GM18505 (cell line): ENCODE measurements around the gene ITM2C.
A peak's percentile ranks its signal among the peaks of the same experiment; 100 is the strongest.

ENCODE experiments used
- ATAC-seq: cut with Tn5 transposase; IDR thresholded peaks from one replicate; pipeline ENCODE4 v1.9.1; 2021; ENCODE audit not compliant: unreplicated experiment
- POLR2A ChIP-seq: IDR thresholded peaks from 4 replicates; pipeline ENCODE4 v1.6.1; 2011; ENCODE audit warnings: borderline replicate concordance; ENCODE audit not compliant: insufficient read depth, insufficient read length; ENCODE audit errors: extremely low read depth

The ITM2C gene

GRCh38 chr2:230881840-230882239 lies 17.1 kb downstream of the ITM2C start:
- ATAC-seq, result no peak
- TF ChIP-seq POLR2A, result no peak

- no peak for TF ChIP-seq POLR2A
- peak; percentile 46 for ATAC-seq
Observed at GRCh38 chr2:230885463-230886130, 20.9 kb downstream of the ITM2C start.

GRCh38 chr2:230886206-230886605 lies 21.5 kb downstream of the ITM2C start:
- TF ChIP-seq POLR2A, result no peak
- ATAC-seq, result no peak

- no peak for TF ChIP-seq POLR2A
- ATAC-seq, result no peak
Observed at GRCh38 chr2:230886671-230887071, 21.9 kb downstream of the ITM2C start.

- ATAC-seq, result no peak
Observed at GRCh38 chr2:230887342-230887741, 22.6 kb downstream of the ITM2C start.

GRCh38 chr2:230888824-230889400 lies 24.2 kb downstream of the ITM2C start:
- no peak for TF ChIP-seq POLR2A
- ATAC-seq, result no peak

More at GRCh38 chr2:230887342-230887741, 22.6 kb downstream of the ITM2C start:
- no peak for TF ChIP-seq POLR2A

- no peak for ATAC-seq
Observed at GRCh38 chr2:230889911-230890601, 25.3 kb downstream of the ITM2C start.

GRCh38 chr2:230890646-230891045 lies 25.9 kb downstream of the ITM2C start:
- ATAC-seq, result no peak
- no peak for TF ChIP-seq POLR2A

More at GRCh38 chr2:230889911-230890601, 25.3 kb downstream of the ITM2C start:
- TF ChIP-seq POLR2A, result no peak

- TF ChIP-seq POLR2A, result no peak
- no peak for ATAC-seq
Observed at GRCh38 chr2:230891064-230891463, 26.3 kb downstream of the ITM2C start.

- no peak for TF ChIP-seq POLR2A
- no peak for ATAC-seq
Observed at GRCh38 chr2:230891509-230891908, 26.8 kb downstream of the ITM2C start.

GRCh38 chr2:230893338-230893737 lies 28.6 kb downstream of the ITM2C start:
- peak; percentile 12 for TF ChIP-seq POLR2A
- peak; percentile 56 for ATAC-seq

- peak; percentile 38 for TF ChIP-seq POLR2A
- peak; percentile 73 for ATAC-seq
Observed at GRCh38 chr2:230893841-230894781, 29.4 kb downstream of the ITM2C start.
